GM21360 (cell line): ENCODE data around the gene RNF39.
A peak's percentile ranks its signal among the peaks of the same experiment; 100 is the strongest.
"Not testable (repeated sequence)": the region's sequence is repeated elsewhere in the genome, so short reads cannot be mapped to it uniquely, and the experiment has no call there.

Experiments
- ATAC-seq: cut with Tn5 transposase; IDR thresholded peaks from one replicate; pipeline ENCODE4 v1.9.1; 2021; ENCODE audit warnings: mild to moderate bottlenecking, moderate library complexity; ENCODE audit not compliant: unreplicated experiment

Gene RNF39

DNA sequence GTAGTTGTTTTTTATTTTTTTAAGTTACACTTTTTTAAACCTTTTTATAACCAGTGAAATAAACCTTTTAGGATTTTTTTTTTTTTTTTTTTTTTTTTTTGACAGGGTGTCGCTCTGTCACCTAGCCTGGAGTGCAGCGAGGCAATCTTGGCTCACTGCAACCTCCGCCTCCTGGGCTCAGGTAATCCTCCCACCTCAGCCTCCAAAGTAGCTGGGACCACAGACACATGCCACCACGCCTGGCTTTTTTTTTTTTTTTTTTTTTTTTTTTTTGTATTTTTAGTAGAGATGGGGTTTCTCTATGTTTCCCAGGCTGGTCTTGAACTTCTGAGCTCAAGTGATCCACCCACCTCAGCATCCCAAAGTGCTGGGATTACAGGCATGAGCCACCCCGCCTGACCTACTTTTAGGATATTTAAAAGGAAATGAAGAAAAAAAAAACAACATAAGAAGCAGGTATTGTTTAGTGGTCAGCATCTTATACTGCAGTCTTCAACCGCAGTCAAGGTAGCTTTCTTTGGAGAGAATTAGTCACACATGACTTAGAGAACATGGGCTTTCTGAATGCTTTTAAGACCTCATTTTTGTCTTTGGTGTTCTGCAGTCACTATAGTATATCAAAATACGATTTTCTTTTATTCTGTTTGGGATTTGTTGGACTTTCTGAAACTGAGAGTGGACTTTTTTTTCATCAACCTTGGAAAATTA is 12.9 kb downstream of the RNF39 start:
- ATAC-seq: no peak

DNA sequence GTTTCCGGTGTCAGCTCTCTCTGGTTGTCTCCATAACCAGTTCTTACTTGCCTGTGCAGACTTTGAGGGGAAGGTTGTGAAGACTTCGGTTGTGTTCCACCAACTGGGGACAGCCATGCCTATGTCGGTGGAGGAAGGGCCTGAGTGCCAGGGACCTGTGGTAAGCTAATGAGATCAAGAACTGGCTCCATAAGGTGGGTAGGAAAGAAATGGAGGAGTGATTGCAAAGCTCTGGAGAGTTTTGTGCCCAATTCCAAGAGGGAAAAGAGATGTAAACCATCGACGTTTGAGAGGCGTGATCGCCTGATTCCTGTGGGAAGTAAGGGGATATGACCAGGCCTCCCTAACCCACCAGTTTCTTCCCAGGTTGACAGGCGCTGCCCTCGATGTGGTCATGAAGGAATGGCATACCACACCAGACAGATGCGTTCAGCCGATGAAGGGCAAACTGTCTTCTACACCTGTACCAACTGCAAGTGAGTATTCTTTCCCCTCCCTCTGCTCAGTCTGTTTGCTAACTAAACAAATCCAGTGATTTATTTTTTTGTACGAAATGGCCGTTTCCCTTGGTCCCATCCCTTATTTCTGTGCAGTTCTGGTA is 13.6 kb downstream of the RNF39 start:
- ATAC-seq: no peak

DNA sequence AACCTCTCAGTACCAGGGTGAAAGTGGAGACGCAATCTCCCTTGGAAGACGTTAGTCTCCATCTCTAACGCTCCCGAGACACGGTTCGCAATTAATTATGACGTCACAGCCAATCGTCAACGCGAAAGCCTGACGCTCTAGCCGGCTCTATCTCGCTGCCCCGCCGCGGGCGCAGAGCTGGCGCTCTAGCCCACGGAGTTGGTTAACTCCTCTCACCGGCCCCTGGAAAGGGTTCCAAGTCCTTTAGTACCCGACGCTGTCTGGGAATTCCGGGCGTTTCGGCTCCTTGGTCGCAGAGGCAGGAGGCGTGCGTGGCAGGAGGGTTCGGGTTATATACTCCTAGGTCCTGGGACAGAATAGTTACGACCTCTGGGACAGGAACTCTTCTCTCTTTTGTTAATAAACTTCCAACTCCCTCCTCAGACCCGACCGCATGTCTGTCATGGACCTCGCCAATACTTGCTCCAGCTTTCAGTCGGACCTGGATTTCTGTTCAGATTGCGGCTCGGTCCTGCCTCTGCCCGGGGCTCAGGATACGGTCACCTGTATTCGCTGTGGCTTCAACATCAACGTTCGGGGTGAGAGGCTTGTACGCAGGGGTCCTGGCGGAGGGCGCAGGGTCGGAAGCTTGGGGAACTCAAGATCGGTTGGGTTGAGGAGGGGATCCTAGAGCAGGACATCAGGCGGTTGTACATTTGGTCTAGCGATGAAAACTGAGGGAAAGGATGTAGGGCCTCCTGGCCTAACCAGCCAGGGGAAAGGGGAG is 14.3 kb downstream of the RNF39 start, which contains the start of gene POLR1H:
Gene POLR1H, plus strand, starts transcription at position 174 of the 766 bp plus-strand sequence. Its CDS starts 260 bp downstream, at position 434.
- ATAC-seq: peak; percentile 88

DNA sequence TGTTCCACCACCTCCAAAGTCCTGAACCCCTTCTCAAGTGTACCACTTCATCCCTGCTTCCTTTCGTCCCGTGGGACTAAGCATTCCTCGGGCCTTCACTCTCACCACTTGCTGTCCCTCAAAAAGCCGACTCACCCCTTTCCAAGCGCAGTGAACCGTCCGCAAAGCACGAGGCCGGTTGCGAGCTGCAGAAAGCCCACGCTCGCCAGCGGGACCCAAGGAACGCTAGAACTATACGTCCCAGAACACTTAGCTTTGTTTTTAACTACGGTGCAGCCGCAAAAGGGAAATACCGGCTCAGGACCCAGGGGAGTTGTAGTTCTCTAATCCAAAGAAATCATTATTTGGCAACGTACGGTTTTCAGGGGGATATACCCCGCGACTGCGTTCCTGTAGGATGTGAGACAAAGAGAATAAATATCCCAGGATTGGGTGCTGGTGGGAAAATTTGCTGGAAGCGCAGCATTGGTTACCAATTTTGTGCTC is 14.9 kb downstream of the RNF39 start:
- ATAC-seq: no peak

DNA sequence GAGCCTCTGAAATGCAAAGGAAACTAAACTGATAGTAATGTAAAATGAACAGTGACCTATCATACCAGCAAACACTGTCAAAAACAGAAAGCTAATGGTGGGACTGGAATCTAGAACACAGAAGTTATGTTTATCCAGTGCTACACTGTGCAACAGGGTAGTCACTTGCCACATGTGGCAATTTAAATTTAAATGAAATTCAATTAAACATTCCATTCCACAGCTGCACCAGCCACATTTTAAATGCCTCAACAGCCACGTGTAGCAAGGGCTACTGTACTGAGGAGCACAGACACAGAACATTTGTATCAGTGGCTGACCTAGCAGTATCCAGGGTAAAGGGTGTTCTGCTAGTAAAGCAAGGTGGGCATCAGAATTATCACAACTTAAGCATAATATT is 20.1 kb downstream of the RNF39 start:
- no peak for ATAC-seq

DNA sequence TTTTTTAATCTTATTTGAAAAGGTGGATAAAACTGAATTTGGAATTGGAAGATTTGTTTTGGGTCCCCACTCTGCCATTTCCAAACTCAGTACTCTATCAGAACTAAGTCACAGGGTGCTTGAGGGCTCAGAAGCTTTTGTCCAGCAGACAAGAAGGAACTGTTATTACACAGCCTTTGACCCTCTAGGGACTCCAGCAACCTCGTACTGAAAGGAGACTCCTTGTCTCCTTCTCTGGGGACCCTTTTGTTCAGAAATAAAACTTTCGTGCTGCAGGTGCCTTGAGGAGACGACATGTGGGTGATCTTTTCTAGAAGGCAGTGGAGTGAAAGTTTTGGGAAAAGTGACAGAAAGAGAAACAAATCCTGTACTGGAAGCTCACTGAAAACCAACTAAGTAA is 21.9 kb downstream of the RNF39 start:
- no peak for ATAC-seq

DNA sequence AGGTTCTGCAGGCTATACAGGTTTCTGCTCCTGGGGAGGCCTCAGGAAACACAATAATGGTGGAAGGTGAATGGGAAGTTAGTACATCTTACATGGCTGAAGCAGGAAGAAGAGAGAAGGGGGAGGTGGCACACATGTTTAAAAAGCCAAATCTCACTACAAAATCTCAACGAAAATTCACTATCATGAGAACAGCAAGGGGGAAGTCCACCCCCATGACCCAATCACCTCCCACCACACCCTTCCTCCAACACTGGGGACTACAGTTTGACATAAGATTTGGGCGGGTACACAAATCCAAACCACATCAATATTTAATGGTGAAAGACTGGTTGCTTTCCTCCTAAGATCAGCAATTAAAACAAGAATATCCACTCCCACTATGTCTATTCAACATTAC is 28.3 kb downstream of the RNF39 start:
- no peak for ATAC-seq

DNA sequence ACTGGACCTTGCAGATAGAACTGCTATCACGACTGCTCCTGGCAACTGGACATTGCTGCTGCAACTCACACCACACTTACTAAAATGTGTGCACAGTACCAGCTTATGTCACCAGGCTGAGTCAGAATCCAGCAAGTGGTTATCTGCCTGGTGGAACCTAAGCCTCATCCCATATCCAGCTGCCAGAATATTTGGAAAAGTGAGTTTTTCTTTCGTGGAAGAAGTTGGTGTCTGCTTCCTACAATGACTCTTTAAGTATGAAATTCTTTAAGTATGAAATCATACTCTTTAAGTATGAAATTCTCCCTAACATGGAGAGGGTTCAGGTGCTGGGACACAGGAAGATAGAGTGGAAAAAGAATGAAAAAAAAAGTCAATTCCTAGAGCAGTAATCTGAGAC is 30.9 kb downstream of the RNF39 start:
- ATAC-seq: no peak

DNA sequence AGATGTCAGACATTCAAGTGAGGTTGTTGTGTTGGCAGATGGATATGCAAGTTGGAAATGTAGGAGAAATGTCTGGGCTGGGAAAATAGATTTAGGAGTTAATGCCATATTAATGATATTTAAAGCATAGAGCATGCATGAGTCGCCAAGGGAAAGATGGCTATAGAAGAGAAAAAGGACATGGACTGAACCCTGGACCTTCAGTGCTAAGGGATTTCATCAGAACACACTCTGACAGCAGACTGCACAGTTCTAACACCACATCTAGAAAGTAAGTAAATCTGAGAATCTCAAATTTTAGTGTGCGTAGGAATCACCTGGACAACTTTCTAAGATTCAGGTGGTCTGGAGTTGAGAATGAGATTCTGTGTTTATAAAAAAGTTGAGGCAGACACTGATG is 31.8 kb downstream of the RNF39 start:
- no peak for ATAC-seq

DNA sequence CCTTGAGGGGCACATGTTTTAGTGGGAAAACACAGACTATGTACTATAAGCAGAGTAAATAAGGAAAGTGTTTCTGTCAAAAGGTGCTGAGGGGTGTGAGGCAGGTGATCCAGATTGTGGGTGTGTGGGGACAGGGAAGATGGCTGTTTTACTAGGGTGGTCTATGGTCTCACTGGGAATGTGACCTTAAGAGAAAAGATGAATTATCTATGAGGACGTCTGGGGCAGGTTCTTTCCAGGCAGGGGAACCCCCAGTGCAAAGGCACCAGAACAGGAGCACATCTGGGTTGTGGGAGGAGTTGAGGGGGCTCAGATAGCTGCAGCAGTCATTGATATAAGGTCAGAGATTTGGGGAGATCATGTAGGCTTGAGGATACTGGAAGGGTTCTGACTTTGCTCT is 32.7 kb downstream of the RNF39 start:
- no peak for ATAC-seq

DNA sequence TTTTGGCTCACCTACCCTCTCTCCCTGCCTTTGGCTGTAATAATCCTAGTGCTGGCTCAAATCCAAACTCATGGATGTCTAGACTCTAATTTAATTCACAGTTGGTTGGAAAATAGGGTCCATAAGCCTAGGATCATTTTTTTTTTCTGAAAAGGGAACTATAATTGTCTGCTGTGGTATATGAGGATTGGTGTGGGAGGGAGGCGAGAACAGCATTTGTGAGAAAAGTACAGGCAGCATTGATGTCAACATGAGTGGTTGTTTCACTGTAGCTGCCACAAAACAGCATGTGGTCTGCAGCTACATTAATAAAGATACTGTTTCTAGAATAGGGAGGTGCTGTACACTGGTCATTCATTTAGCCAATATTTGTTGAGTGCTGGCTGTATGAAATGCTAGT is 33.1 kb downstream of the RNF39 start:
- no peak for ATAC-seq

DNA sequence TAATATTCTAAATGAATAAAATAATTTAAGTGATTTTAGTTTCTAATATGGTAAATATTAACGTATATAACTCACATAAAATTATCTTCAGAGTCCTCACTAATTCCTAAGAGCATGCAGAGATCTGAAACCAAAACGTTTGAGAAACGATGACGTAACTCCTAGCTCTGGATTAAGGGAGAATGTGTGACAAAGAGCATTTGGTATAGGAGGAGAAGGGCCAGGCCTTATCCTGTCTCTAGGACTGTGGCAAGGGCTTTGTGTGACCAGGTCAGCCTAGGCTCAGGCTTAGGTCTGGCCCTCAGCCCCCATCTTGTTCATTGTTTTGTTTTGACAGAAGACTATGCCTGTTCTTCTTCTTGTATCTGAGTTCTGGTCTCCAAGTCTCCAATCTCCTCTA is 33.7 kb downstream of the RNF39 start:
- ATAC-seq: no peak

DNA sequence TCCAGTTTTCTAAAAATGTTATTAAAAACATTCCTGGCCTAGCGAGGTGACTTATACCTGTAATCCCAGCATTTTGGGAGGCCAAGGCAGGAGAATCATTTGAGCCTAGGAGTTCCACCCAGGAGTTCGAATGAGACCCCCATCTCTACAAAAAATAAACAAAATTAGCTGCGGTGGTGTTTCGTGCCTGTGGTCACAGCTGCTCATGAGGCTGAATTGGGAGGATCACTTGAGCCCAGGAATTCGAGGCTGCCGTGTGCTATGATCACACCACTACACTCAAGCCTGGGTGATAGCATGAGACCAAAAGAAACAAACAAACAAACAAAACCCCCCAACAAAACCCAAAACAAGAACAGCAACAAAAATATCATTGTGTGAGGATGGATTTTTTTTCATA is 34.3 kb downstream of the RNF39 start:
- no peak for ATAC-seq

DNA sequence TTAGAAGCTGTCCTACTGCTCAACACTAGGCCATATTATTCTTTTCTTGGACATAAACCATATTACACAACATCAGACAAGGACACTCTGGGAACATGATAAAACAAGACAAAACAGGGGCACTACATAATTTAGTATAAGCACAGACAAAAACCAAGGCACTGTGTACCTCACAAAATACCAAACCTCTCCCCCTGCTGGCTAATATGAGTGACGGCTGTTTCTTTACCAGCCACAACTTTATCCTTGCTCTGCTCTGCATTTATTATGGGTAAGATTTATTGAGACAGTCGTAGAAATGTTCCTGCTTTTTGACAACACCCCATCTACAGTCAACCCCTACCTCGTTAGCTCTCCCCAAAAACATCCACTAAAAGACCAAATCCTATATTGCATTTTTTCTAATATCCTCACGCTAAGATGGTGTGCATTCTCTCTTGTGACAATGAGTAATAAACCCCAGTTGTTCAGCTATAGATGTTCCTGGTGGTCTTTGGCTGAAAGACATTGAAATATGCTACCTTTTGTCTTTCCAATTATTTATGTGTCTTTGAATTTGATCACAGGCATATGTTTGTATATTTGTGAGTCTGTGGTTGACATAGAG is 38.3 kb downstream of the RNF39 start:
- ATAC-seq: no peak

DNA sequence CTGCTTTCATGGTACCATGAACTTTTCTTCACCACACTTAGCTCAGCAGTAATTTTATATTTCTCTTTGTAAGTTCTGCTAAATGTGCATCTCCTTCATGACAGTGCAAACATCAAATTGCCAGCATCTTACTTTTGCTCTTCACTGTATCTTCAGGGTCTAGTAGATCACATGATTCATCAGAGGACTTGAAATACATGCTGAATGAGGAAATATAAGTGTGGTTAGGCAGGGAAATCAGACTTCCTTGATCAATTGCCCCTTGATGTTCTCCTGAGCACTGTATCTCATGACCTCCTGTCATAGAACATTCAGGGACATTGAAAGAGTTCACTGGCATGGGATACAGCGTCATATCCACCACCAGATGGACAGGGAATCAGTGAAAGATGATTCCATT is 39.8 kb downstream of the RNF39 start:
- no peak for ATAC-seq

DNA sequence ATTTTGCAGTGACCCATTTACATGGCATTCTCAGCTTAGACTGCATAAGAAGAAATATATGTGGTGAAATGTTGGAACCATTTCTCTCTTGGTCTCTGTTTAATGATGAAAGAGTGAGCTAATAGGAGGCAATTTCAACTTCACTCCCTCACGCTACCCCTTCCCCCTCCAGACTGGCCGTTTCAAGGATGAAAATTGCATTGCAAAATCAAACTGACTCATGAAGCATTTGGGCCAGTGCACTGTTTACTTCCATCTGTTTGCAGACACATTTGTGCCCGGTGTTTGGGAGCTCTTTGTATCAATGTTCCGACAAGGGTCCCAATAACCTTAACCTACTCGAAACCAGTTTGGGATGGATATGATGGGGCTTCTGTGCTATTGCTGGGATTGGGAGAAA is 42.1 kb downstream of the RNF39 start:
- ATAC-seq: not testable (repeated sequence)

DNA sequence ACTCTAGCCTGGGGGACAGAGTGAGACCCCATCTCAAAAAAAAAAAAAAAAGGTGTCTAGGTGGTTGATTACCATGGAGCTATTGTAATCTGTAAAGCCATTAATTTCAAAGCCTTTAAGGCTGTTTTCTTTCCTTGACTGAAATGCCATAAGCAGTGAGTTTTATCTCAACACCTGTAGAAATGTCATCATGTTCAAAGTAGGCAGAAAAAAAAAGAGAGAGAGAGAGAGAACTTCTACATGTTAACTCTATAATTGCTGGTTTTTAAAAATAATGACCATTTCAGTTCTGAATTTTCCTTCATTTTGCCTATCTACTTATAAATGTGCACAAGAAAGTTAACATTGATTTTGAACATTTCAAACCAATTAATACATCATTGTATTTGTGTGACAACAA is 44.2 kb downstream of the RNF39 start:
- ATAC-seq: no peak

DNA sequence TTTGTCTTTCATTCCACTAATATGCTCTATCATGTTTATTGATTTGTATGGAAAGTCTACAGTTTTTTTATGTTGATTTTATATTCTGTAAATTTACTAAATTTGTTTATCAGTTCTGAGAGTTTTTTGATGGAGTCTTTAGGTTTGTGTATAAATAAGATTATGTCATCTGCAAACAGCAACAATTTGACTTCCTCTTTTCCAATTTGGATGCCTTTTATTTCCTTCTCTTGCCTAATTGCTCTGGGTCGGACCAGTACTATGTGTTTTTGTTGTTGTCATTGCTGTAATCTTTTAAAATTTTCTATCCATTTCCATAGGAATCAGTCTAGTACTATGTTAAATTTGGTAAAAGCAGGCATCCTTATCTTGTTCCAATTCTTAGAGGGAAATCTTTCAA is 46.0 kb downstream of the RNF39 start:
- ATAC-seq: no peak

DNA sequence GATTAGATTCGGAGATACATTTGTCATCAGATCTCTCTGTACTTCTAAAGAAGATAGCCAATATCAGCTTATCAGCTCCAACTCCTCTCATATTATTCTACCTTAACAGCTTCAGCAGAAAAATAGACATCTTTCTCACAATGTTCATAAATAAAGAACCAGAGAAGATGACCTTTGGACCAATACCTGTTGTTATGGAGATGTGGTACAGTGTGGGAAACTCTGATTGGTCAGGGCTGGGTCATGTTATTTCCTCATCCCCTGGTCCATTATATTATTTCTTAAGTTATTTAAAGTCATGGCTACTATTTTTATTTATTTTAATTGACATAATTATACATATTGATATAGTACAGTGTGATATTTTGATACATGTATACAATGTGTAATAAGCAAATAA is 50.4 kb downstream of the RNF39 start:
- ATAC-seq: no peak

DNA sequence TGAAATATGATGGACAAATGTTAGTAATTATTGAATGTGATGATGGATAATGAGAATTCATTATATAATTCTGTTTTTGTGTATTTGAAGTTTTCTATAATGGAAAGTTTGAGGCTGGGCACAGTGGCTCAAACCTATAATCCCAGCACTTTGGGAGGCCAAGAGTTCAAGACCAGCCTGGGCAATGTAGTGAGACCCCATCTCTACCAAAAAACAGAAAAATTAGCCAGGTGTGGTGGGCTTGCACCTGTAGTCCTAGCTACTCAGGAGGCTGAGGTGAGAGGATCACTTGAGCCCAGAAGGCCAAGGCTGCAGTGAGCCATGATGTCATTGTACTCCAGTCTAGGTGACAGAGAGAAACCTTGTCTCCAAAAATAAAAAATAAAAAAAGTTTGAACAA is 52.9 kb downstream of the RNF39 start:
- not testable (repeated sequence) for ATAC-seq

DNA sequence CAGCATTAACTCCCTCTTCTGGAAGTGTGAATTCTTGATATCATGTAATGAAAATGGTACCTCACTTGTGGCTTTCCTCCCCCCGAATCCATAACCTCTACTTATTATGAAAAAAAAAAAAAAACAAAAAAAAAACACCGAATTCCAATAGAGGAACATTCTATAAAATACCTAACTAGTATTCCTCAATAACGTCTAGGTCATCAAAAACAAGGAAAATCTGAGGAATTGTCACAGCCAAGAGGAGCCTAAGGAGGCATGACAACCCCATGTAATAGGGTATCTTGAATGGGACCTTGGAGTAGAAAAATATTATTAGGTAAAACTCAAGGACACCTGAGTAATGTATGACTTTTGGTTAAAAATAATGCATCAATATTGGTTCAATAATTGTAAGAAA is 53.4 kb downstream of the RNF39 start:
- no peak for ATAC-seq

DNA sequence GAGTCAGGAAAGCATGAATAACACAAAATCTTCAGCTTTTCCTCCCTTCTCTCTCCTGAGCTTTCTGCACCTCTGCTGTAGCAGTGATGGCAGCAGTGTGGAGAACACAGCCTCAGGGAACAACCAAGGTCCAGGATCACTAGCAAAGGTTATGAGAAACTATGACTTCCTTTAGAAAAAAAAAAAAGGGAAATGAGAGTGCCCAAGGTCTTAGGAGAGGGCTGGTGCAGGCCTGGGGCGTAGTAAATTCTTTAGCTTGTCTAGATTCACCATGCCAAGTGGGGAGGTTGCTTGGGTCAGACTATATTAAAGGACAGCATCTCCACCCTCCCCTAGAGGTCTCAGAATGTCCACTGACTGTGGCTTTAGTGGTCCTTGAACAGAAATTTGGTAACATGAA is 54.9 kb downstream of the RNF39 start:
- no peak for ATAC-seq
